GM21529 (cell line): Measurements from ENCODE around the gene RNF157.
"Not testable (repeated sequence)": the region's sequence is repeated elsewhere in the genome, so short reads cannot be mapped to it uniquely, and the experiment has no call there.

Source experiments
- ATAC-seq: cut with Tn5 transposase; IDR thresholded peaks from one replicate; pipeline ENCODE4 v1.9.1; 2021; ENCODE audit not compliant: unreplicated experiment

RNF157 gene

GRCh38 chr17:76255801-76256429, 15.6 kb upstream of the RNF157 start:
- no peak for ATAC-seq

GRCh38 chr17:76254275-76254674, 14.0 kb upstream of the RNF157 start:
- no peak for ATAC-seq

- ATAC-seq, result no peak
Measured at GRCh38 chr17:76253841-76254240, 13.5 kb upstream of the RNF157 start.

GRCh38 chr17:76252967-76253766, 12.9 kb upstream of the RNF157 start:
- not testable (repeated sequence) for ATAC-seq

DNA sequence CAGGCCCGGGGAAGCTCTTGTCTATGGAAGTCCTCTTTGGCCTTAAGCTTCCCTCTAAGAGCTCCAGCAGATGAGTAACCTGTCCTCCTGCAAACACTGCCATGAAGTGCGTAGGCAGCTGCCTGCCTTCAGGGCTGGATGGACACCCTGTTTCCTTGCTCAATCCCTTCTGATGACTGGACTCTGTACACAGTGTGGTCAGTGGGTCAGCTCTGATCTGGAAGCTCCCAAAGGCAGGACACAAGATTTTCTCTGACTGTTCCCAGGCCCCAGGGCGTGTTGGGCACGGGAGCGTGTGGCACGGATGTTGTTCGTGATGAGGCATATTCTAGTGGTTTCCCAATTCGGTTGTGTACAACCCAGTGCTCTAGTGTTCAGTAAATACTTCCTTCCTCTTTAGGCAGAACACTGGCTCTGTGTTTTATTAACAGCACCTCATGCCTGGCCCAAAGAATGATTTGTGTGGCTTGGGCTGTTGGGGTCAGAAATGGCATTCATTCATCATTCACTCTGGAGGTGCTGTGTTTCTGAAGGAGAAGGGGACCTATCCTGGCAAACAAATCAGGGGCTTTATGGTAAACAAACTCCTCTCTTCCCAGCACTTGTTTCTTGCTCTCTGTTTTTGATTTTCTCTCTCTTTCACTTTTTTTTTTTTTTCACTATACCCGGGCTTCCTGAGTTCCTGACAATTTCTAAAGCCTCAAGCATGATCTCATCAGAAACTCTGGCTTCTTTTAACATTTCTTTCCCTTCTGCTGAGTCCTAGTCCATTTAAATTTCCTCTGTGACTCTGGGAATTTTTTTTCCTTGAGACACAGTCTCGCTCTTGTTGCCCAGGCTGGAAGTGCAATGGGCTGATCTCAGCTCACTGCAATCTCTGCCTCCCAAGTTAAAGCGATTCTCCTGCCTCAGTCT, 12.0 kb upstream of the RNF157 start:
- peak; percentile 75 for ATAC-seq

- no peak for ATAC-seq
Measured at GRCh38 chr17:76251478-76252039, 11.3 kb upstream of the RNF157 start.

- ATAC-seq, result no peak
Measured at GRCh38 chr17:76250141-76250540, 9.8 kb upstream of the RNF157 start.

GRCh38 chr17:76248013-76248782, 7.9 kb upstream of the RNF157 start:
- ATAC-seq, result no peak

DNA sequence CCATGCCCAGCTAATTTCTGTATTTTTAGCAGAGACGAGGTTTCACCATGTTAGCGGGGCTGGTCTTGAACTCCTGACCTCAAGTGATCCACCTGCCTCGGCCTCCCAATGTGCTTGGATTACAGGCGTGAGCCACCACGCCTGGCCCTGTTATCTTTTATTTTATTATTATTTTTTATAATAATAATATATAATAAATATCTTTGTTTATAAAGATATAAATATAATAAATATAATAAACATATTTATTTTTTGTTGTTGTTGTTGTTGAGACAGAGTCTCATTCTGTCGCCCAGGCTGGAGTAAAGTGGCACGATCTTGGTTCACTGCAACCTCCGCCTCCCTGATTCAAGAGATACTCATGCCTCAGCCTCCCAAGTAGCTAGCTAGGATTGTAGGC, 7.0 kb upstream of the RNF157 start:
- no peak for ATAC-seq

- peak; percentile 97 for ATAC-seq
Measured at GRCh38 chr17:76246080-76247066, 6.1 kb upstream of the RNF157 start.

- not testable (repeated sequence) for ATAC-seq
Measured at GRCh38 chr17:76244721-76245120, 4.4 kb upstream of the RNF157 start.

DNA sequence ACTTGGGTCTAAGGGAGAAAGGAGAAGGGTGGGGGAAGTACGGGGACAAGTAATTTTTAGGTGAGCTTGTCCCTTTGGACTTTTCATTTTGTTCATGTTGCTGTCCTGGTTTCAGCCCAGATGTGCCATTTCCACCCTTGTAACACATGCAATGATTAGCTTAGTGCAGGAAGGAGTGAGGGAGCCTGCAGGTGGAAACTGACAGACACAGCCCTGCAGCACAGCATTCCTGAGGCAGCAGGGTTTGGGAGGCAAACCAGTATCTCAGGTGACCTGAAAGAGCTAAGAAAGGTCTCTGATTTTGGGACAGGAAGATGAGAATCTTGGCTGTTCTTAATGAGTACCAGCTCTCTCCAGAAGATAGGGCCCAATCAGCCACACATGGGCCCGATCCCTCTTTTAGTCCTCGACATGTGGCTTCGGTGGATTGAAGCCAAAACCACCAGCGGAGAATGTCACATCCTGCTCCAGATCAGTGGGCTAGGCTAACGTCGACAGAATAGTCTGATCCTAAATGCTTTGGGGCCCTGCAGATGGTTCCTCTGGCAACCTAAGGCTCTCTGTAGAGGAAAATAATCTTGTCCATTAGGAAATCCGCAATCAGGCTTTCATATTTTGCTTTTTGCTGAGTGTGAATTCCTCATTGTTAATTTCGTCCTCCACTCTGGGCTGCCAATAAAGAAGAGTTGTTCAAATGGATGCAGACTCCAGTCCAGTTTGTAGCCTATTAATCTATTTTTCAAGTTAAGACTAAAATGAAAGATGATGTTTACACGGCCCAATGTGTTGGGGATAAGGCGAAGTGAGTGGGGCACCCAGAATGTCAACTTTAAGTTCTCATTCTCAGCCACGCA, 3.8 kb upstream of the RNF157 start:
- ATAC-seq, result no peak

DNA sequence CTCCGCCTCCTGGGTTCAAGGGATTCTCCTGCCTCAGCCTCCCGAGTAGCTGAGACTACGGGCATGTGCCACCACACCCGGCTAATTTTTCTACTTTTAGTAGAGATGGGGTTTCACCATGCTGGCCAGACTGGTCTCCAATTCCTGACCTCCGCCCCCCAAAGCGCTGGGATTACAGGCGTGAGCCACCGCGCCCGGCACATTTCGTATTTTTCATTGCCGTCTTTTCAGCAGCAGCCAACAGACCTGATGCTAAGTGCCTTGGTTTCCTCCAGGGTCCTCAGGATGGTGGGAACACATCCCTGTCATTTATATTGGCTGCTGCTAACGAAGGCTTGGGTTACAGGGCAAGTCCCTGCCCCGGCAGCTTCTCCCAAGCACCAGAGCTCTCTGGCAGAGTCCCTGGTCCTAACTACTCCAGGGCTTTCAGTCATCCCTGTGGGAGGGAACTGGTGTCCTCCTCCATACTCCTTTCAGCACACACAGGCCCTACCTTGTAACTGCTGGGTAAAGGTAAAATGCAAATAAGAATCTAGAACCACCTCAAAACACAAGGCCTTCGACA, 1.5 kb upstream of the RNF157 start:
- no peak for ATAC-seq

DNA sequence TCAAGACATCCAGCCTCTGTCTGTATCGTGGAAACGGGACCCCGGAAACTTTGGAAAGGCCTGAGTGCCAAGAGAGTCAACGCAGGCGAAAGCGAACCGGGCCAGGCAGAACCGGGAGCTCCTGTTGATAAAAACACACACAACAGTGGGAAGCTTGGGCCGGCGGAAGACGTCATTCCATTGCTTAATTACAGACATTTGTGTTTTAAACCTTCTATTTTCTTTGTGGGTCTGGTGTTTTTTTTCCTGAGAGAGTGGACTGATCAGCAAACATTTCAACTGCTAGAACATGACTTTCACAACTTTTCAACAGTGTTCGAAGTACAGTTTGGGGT, 878 bp upstream of the RNF157 start:
- ATAC-seq, result no peak

DNA sequence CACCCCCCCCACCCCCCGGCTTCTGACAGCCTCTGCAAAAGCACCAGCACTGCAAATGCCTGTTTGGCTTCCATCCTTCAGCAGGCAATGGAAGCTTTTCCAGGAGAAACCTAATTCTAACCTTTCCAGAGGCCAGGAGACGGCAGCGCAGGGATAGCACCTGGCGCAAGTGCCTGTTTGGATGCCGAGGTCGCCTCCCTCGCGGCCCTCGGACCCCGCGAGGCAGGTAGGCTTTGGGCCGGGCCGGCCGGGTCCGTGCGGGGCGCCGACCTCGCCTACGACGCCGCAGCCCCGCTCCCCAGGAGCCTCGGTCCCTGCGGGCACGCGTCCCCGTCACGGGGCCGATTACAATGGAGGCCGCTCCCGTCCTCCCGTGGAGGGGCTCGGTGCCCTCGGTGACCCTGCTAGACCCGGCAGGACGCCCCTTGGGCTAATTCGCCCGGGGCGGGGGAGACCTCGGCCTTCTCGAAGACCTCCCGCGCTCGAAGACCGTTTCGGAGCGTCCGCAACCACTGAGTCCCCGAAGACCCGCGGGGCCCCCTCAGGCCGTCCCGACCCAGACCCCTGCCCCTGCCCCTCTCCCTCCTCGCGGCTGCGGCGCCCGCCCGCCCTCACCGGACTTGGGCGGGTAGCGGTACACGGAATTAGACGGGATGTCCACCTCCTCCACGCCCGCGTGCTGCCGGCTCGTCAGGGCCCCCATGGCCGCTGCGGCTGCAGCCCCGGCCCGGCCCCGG, 587 bp downstream of the RNF157 start:
- ATAC-seq, result no peak

- no peak for ATAC-seq
Measured at GRCh38 chr17:76238847-76239537, 1.3 kb downstream of the RNF157 start.

DNA sequence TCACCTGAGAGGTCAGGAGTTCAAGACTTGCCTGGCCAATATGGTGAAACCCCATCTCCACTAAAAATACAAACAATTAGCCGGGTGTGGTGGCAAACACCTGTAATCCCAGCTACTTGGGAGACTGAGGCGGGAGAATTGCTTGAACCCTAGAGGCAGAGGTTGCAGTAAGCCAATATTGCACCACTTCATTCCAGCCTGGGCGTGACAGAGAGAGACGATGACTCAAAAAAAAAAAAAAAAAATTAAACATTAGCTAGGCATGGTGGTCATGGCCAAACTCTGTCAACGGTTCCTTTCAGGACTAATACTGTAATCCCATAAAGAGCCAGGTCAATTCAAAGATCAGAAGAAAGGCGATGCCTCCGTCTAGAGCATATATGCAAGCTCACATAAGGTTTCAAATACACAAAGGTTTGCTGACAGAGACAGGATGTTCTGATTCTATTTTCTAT, 2.4 kb downstream of the RNF157 start:
- ATAC-seq, result no peak
